ENCODE data around the gene ZNF438.

- no peak for TF ChIP-seq POLR2A (IDR thresholded peaks at IDR 0.05)
- TF ChIP-seq CTCF (IDR thresholded peaks at IDR 0.05): no peak
Measured at GRCh38 chr10:30855131-30855530, 176.5 kb downstream of the ZNF438 start.

Measured in Peyer's patch (tissue), 4 donors.